Stimulated activated CD4-positive, alpha-beta T cell treated with anti-CD3 and anti-CD28 coated beads, Interleukin-4, amount 100 ng/mL, for 4 hours (primary cell): ENCODE measurements around the gene WASL.
"Not testable (repeated sequence)": the region's sequence is repeated elsewhere in the genome, so short reads cannot be mapped to it uniquely, and the experiment has no call there.

Experiments used
- DNase-seq, 2 experiments: peaks; one replicate each; pipeline ENCODE4 v3.0.0-alpha.2; 2020

The WASL gene

DNA sequence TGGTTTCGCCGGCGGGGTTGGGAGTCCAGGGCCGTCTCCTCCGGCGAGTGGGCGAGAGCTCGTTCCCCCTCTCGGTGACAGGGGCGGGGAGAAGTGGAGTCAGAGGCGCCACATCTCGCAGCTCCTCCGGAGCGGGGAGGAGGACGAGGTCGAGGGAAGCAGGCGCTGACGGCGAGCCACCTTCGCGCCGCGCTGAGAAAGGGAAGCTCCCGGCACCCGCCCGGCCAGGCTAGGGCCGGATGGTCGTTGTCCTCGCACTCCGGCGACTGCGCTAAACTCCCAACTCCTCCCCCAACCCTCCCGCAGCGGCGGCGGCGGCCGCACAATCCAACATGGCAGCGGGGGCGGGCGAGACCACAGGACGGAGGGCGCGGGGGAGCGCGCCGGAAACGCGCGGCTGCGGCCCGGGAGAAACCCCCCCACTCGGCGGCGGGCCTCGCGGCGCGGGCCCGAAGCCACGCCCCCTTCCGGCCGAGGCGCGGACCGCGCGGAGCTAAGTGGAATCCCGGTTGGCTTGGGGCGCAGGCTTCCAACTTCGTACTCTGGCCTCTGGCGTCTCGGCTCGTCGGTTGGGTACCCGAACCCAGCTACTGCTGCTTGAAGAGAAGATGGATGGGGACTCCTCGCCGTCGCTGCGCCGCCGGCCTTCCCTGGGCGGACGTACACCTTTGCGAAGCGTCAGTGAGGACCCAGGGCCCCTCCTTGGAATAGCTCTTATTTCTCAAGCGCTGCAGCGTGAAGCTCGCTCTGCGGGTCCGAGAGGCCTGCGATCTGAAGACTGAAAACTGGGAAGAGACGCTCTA, at the start of gene WASL:
TSS of gene WASL (minus strand) at position 270 of the 803 bp plus-strand sequence. CDS start at position 1, 269 bp downstream.
- DNase-seq, result peak; percentile 81 to 86

DNA sequence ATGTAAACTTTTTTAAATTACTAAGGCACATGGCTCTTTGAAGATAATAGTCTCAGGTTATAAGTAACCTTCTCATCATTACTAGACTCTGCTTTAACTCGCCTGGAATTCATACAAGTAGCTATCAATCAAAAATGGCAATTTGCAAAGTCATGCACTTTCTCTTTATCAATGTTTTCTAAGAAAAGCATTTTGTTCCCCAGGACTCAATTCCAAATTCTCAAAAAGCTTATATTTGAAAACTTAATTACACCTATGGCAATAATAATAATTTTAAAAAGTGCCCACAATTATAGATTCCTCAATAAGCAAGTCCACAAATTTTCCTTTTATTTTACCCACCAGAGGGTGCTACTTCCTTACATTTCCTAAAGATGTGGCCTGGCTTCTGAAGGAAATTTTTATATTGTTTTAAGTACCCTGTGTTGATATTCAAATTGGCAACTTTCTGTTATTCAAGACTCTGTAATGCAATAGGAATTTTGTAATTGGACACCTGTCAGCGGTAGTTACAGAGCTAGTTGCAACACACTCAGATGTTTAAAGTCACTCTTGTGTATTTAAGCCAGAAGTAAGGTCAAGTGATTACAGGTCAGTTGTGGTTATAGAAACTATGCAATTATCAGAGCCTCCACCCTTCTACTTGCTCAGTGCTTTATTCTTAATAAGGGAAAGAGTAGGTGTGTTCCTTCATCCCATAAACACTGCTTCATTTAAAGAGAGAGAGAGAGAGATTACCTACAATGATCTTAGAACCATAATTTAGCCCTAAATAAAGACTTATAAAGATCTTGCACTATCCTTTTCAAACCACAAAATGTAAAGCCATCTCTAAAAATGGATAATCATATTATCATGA, 49.1 kb upstream of the WASL start:
- DNase-seq, result no peak

- no peak for DNase-seq
Measured at GRCh38 chr7:123796568-123796967, 47.8 kb upstream of the WASL start.

GRCh38 chr7:123795917-123796316, 47.1 kb upstream of the WASL start:
- no peak for DNase-seq

DNA sequence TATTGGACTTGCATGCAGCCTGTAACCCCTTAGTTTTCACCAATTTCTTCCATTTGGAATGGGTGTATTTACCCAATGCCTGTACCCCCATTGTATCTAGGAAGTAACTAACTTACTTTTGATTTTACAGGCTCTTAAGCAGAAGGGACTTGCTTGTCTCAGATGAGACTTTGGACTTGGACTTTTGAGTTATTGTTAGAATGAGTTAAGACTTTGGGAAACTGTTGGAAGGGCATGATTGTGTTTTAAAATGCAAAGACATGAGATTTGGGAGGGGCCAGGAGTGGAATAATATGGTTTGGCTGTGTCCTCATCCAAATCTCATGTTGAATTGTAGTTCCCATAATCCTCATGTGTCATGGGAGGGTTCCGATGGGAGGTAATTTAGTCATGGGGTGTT, 46.3 kb upstream of the WASL start:
- DNase-seq, result not testable (repeated sequence)

- DNase-seq, result no peak
Measured at GRCh38 chr7:123792547-123792946, 43.7 kb upstream of the WASL start.

DNA sequence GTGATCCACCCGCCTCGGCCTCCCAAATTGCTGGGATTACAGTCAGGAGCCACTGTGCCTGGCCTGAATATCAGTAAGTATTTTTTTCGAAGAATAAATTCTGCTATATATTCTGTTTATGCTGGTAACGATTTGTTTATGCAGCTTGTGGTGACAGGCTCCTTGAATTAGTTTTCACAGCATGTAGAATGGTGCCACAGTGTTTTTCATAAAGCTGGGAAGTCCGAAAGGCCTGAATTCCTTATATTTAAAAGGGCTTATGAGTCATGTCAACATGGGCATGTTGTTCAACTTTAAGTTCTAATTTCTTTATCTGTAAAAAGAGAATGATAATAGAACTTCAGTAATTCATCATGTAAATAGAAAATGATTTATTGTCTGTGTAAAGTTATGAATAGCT, 42.2 kb upstream of the WASL start:
- DNase-seq, result no peak

- DNase-seq, result no peak
Measured at GRCh38 chr7:123789817-123790216, 41.0 kb upstream of the WASL start.

DNA sequence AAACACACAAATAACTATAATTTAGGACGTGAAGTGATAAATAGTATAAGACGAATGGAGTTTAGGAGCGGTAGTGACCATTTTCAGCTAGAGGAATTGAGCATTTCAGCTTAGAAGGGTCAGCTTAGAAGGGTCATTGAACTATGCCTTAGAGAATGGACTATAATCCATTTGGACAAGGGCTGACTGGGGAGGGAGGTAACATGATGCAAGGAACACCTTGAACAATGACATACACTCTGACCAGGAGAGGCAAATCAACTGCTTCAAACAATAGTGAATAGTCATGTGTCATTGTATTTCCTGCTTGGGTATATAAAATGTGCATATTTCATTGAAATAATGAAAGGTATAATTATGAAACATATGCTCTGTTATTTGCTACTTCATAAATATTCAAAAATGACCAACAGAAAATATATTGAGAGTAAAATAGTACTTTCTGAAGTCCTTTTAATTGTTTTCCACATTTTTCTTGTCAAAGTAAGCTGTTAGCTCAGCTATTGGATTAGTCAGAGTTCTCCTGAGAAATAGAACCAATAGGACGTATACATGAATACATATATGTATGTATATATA, 40.5 kb upstream of the WASL start:
- no peak for DNase-seq

- no peak for DNase-seq
Measured at GRCh38 chr7:123788584-123788983, 39.8 kb upstream of the WASL start.

- DNase-seq, result no peak
Measured at GRCh38 chr7:123787220-123788007, 38.6 kb upstream of the WASL start.

GRCh38 chr7:123784263-123784662, 35.5 kb upstream of the WASL start:
- DNase-seq, result no peak

- DNase-seq, result no peak
Measured at GRCh38 chr7:123783820-123784219, 35.0 kb upstream of the WASL start.

DNA sequence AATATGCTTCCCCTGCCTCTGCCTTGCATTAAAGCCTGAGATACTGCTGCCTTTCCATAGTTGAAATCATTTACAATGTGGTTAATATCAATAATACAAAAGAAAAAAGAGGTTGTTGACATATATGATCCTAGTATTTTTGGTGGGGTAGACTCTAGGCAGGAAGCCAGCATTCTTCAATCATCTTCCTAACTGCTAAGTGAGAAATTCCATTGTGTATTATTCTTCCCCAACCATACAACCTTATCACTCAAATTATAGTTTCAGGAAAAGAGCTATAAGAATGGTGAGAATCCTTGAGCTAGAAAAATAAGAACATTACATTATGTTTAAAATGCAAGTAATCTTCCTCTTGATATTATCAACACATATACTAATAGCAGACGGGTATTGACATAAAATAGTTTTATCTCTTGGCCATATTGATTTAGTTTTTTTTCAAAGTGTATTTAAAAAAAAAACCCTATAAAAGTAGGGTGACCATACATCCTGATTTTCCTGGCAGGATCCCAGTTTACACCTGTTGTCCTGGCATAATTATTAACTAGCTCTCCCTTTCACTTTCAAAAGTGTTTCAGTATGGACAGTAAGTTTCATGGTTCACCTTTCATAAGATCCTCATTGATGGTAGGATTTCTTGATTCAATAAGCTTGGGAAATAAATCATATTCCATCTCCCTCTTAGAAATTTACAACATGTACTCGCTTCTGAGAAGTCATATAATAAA, 33.4 kb upstream of the WASL start:
- DNase-seq, result no peak

GRCh38 chr7:123780472-123780871, 31.7 kb upstream of the WASL start:
- not testable (repeated sequence) for DNase-seq

DNA sequence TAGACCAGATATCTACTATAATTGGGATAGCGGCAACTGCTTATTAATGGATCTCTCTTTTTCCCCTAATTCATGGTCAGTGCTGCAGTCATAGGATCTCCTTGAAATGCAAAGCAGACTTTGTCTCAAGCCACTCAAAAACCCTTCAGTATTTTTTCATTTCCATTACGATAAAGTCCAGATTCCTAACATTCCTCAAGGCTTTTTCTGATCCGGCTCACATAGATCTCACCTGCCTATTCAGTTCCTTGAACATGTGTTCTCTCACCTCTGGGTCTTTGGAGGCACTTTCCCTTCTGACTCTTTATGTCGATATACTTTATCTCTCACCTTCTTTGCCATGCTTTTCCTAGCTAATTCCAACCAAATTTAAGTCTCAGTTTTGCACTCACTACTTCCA, 25.7 kb upstream of the WASL start:
- no peak for DNase-seq

DNA sequence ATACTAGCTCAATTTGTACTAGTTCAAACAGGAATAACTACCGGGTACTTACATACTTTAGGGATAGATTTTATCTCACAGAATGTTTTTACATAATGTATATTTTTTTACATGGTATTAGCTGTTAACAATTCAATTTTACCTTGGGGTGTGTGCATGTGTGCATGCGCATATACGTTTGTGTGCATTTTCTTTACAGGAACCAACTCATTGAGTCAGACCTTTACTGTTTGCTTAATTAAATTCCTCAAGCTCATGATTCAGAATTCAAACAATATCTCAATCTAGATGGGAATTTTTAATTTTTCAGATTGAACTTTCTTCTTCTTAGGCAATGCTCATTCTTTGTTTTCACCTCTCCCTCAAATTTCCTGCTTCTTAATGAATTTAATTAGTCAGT, 24.7 kb upstream of the WASL start:
- DNase-seq, result no peak

DNA sequence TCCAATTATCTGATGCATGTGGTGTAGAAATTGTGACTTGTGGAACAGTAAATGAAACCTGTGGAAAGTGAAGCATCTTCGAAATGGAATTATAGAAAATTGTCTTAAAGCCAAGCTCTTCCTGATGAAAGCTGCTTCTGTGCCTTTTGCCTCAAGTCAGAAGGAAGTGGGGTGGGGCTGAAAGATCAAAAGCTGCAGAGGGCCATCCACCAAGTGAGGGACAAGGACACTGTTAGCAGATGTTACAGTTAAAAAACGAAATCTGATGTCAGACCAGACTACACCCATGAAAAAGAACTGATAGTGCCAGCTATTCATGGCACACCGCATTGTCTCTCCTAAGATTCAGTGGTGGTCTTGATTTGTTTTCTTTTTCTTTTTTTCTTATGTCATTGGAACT, 23.8 kb upstream of the WASL start:
- DNase-seq, result no peak

GRCh38 chr7:123771846-123772245, 23.0 kb upstream of the WASL start:
- DNase-seq, result no peak

GRCh38 chr7:123771256-123771655, 22.5 kb upstream of the WASL start:
- DNase-seq, result no peak

- DNase-seq, result no peak
Measured at GRCh38 chr7:123770378-123770777, 21.6 kb upstream of the WASL start.

DNA sequence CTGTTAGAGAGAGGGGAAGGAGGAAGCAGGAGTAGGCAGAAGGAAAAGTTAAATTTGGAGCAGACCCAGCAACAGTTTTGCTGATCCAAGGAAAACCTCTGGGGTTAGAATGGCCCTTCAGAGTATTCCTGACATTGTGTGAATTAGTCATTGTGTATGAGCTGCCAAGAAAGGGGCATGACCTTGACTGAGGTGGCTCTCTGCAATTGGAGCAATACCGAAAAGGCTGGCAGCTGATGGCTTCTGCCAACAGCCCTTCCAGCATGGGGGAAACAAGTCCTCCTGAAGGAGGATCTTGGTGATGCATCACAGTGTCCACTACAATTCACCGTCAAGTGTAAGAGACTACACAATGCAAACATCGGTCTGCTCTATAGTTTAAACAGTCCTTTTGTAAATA, 20.6 kb upstream of the WASL start:
- no peak for DNase-seq
